Tibial nerve (tissue), 4 donors: ENCODE measurements around the gene TFB1M. TPM values are rescaled to one million over a fixed set of nuclear protein-coding genes. Genes with fewer than 3 reads are reported as not detected.

ENCODE experiments used
- DNase-seq, 2 donors: peaks; one replicate each; pipeline ENCODE4 v3.0.0-alpha.2; 2019; ENCODE audit warnings: low spot score in 2 of 2
- H3K27ac ChIP-seq, 4 donors: fragments of 200-600 bp; sonication (generic) in 3 of 4; one replicate each; pipeline ENCODE4 v1.5.1; 2017 to 2019; ENCODE audit warnings: mild to moderate bottlenecking in 1 of 4
- H3K27me3 ChIP-seq, 2 donors: fragments of 200-600 bp; sonication (generic) in 1 of 2; one replicate each; pipeline versions ENCODE4 v1.5.1 to v1.6.0; 2017 to 2019
- H3K36me3 ChIP-seq, 3 donors: fragments of 200-600 bp; sonication (generic); one replicate each; pipeline ENCODE4 v1.5.1; 2018 to 2019
- H3K4me1 ChIP-seq, 4 donors: fragments of 200-600 bp; sonication (generic) in 3 of 4; one replicate each; pipeline ENCODE4 v1.5.1; 2017 to 2019
- H3K4me3 ChIP-seq, 4 donors: fragments of 200-600 bp; sonication (generic) in 3 of 4; one replicate each; pipeline ENCODE4 v1.5.1; 2017 to 2019; ENCODE audit warnings: mild to moderate bottlenecking in 1 of 4, moderate library complexity in 1 of 4
- H3K9me3 ChIP-seq, 4 donors: fragments of 200-600 bp; sonication (generic) in 3 of 4; one replicate each; pipeline ENCODE4 v1.5.1; 2017 to 2019
- CTCF ChIP-seq, 5 experiments: fragments of 200-600 bp in 3 of 5; fragments of 450-650 bp in 2 of 5; sonication (generic) in 3 of 5; IDR thresholded peaks; one replicate each; pipeline ENCODE4 v1.5.1; 2016 to 2019; ENCODE audit warnings: antibody characterized with exemption in 5 of 5, mild to moderate bottlenecking in 3 of 5, moderate library complexity in 2 of 5
- EP300 ChIP-seq, 2 donors: sonication (generic); formaldehyde crosslinking; IDR thresholded peaks; one replicate each; pipeline ENCODE4 v1.6.1; 2017; ENCODE audit warnings: antibody characterized with exemption in 2 of 2, mild to moderate bottlenecking in 1 of 2
- POLR2A ChIP-seq, 2 donors: fragments of 450-650 bp; IDR thresholded peaks; one replicate each; pipeline ENCODE4 v1.6.1; 2017; ENCODE audit warnings: antibody characterized with exemption in 2 of 2, mild to moderate bottlenecking in 2 of 2, moderate library complexity in 2 of 2
- WGBS, 2 donors: methylation state at CpG; one replicate each; pipeline ENCODE4 v1.1.5; 2018; 5-methylcytosine and 5-hydroxymethylcytosine counted together
- total RNA-seq, 4 donors: library from RNA; depleted of rRNA; stranded (reverse); fragments of >200 nt; gene quantifications; one replicate each; pipeline ENCODE4 v1.1.0, GENCODE V29; 2016

The TFB1M gene
- total RNA-seq, 4 donors from 2014 or later: 21.4 to 52.7 (median 22.1) TPM

GRCh38 chr6:155259204-155259603 is 55.1 kb downstream of the TFB1M start:
- no peaks in the 10 kb centered on the region for H3K4me1 ChIP-seq
- DNase-seq: no peak
- TF ChIP-seq CTCF (IDR thresholded peaks at IDR 0.05) (no peak), EP300 (IDR thresholded peaks at IDR 0.05) (no peak), POLR2A (IDR thresholded peaks at IDR 0.05) (no peak)
- no peak overlapping the region for H3K27ac ChIP-seq
- 92 to 93% methylated on average over 3 of the region's 3 CpGs for WGBS, 2 donors
- no peak overlapping the region for H3K4me3 ChIP-seq
- H3K9me3 ChIP-seq: no peaks in the 10 kb centered on the region
- no peaks in the 10 kb centered on the region for H3K27me3 ChIP-seq
- H3K36me3 ChIP-seq: peaks cover 0 to 57% (median 6%) of the 10 kb centered on the region in 3 donors

GRCh38 chr6:155257796-155258195 is 56.5 kb downstream of the TFB1M start:
- H3K4me3 ChIP-seq: no peak overlapping the region
- no peak overlapping the region for H3K27ac ChIP-seq
- 89 to 93% methylated on average over 9 of the region's 9 CpGs for WGBS, 2 donors
- DNase-seq: no peak
- H3K4me1 ChIP-seq: no peaks in the 10 kb centered on the region
- H3K9me3 ChIP-seq: no peaks in the 10 kb centered on the region
- peaks cover 0 to 70% (median 6%) of the 10 kb centered on the region in 3 donors for H3K36me3 ChIP-seq
- TF ChIP-seq POLR2A (IDR thresholded peaks at IDR 0.05) (no peak), EP300 (IDR thresholded peaks at IDR 0.05) (no peak), CTCF (IDR thresholded peaks at IDR 0.05) (no peak)
- no peaks in the 10 kb centered on the region for H3K27me3 ChIP-seq

- no peak for TF ChIP-seq CTCF (IDR thresholded peaks at IDR 0.05)
- TF ChIP-seq EP300 (IDR thresholded peaks at IDR 0.05): no peak
- no peak for TF ChIP-seq POLR2A (IDR thresholded peaks at IDR 0.05)
- DNase-seq: no peak
- no peak overlapping the region for H3K27ac ChIP-seq
- H3K27me3 ChIP-seq: no peaks in the 10 kb centered on the region
- 86 to 89% methylated on average over 10 to 13 of the region's 13 CpGs for WGBS, 2 donors
- H3K4me3 ChIP-seq: no peak overlapping the region
- H3K36me3 ChIP-seq: peaks cover 0 to 84% (median 6%) of the 10 kb centered on the region in 3 donors
- H3K9me3 ChIP-seq: no peaks in the 10 kb centered on the region
- no peaks in the 10 kb centered on the region for H3K4me1 ChIP-seq
These were observed 58.0 kb downstream of the TFB1M start for GRCh38 chr6:155256122-155256795.

- DNase-seq: no peak
- Histone ChIP-seq H3K4me1 (no peaks in the 10 kb centered on the region), H3K9me3 (no peaks in the 10 kb centered on the region), H3K27ac (no peak overlapping the region), H3K27me3 (no peaks in the 10 kb centered on the region), H3K36me3 (peaks cover 0 to 80% (median 6%) of the 10 kb centered on the region in 3 donors), H3K4me3 (no peak overlapping the region)
- WGBS, 2 donors: 89 to 93% methylated on average over 10 of the region's 10 CpGs
- TF ChIP-seq EP300 (IDR thresholded peaks at IDR 0.05) (no peak), POLR2A (IDR thresholded peaks at IDR 0.05) (no peak), CTCF (IDR thresholded peaks at IDR 0.05) (no peak)
These were observed 60.1 kb downstream of the TFB1M start for GRCh38 chr6:155254139-155254538.

- 63 to 82% methylated on average over 1 of the region's 1 CpG for WGBS, 2 donors
- H3K27me3 ChIP-seq: no peaks in the 10 kb centered on the region
- peaks cover 0 to 3% (median 0%) of the 10 kb centered on the region in 4 donors for H3K4me1 ChIP-seq
- no peaks in the 10 kb centered on the region for H3K9me3 ChIP-seq
- H3K36me3 ChIP-seq: peaks cover 0 to 73% (median 6%) of the 10 kb centered on the region in 3 donors
- peak overlapping the region in 1 of 4 donors; percentile 62 for H3K27ac ChIP-seq
- TF ChIP-seq EP300 (IDR thresholded peaks at IDR 0.05) (no peak), CTCF (IDR thresholded peaks at IDR 0.05) (no peak), POLR2A (IDR thresholded peaks at IDR 0.05) (no peak)
- no peak for DNase-seq
- no peak overlapping the region for H3K4me3 ChIP-seq
These were observed 60.9 kb downstream of the TFB1M start for GRCh38 chr6:155253337-155253736.
